ENCODE data around the gene TMEM242.
A peak's percentile ranks its signal among the peaks of the same experiment; 100 is the strongest.

The TMEM242 gene

DNA sequence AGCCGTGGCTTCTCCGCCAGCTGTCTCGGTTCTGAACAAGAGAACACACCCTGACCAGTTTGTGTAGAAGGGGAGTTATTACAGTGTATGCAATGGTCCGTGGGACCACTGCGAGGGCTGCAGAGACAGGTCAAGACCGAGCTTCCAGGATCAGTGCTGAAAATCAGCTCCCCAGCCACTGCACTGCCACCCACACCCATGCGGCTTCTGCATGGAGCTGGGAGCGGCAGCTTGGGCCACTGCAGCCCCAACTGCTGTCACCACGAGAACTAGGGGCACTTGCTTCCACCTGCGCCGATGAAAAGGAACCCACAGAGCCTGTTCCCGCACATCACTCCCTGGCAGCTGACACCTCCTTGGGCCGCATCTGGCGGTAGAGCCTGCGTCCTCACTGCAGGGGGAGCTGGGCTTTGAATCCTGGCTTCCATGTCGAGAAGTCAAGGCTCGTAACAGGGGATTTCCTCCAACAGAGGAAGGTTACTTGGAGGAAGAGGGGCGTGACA lies 56.2 kb downstream of the TMEM242 start:
- Mint-ChIP-seq H3K9me3 (peaks cover 10% of the 10 kb centered on the region), H3K4me1 (peaks cover 25% of the 10 kb centered on the region), H3K36me3 (ENCODE audit: low read depth) (peaks cover 6% of the 10 kb centered on the region), H3K4me3 (no peak overlapping the region), H3K27me3 (ENCODE audit: low read depth, poor library complexity) (peaks cover 17% of the 10 kb centered on the region), H3K27ac (no peak overlapping the region)
- no peak for DNase-seq
- TF ChIP-seq, protein P1, sequence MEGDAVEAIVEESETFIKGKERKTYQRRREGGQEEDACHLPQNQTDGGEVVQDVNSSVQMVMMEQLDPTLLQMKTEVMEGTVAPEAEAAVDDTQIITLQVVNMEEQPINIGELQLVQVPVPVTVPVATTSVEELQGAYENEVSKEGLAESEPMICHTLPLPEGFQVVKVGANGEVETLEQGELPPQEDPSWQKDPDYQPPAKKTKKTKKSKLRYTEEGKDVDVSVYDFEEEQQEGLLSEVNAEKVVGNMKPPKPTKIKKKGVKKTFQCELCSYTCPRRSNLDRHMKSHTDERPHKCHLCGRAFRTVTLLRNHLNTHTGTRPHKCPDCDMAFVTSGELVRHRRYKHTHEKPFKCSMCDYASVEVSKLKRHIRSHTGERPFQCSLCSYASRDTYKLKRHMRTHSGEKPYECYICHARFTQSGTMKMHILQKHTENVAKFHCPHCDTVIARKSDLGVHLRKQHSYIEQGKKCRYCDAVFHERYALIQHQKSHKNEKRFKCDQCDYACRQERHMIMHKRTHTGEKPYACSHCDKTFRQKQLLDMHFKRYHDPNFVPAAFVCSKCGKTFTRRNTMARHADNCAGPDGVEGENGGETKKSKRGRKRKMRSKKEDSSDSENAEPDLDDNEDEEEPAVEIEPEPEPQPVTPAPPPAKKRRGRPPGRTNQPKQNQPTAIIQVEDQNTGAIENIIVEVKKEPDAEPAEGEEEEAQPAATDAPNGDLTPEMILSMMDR (IDR thresholded peaks at IDR 0.05), result no peak

DNA sequence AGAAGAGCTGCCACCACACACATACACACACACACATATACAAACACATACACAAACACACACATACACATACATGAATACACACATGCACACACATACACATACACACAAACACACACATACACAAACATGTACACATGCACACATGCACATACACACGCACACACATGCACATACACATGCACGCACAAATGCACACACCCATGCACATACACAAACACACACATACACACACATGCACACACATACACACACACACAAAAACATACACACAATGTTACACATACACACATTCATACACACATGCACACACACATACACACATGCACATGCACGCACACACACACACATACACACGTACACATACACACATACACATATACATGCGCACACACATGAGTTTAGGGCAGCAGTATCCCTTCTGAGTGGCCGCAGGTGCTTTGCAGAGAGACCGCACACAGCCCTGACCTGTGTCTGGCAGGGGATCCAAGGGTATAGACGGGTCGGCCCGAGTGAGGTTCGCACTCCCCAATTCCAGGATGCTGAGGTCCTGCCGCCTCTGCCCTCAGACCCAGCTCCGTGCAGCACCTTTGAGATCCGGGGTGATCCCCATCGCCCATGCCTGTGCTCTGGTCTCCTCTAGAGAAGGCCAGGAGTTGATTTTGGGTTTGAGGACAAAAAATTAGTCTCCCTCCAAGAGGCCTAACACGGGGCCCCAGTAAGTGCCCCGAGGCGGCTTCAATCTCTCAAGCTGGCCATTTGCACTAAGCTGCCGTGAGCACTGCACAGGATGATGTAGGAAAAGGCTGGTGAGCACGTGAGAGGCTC lies 56.8 kb downstream of the TMEM242 start:
- H3K4me1 Mint-ChIP-seq, result peaks cover 24% of the 10 kb centered on the region
- peaks cover 22% of the 10 kb centered on the region for H3K27me3 Mint-ChIP-seq (ENCODE audit: low read depth, poor library complexity)
- no peak overlapping the region for H3K27ac Mint-ChIP-seq
- TF ChIP-seq, protein P1 (IDR thresholded peaks at IDR 0.05), result no peak
- DNase-seq, result no peak
- no peak overlapping the region for H3K4me3 Mint-ChIP-seq
- H3K9me3 Mint-ChIP-seq, result peaks cover 10% of the 10 kb centered on the region
- H3K36me3 Mint-ChIP-seq (ENCODE audit: low read depth), result peaks cover 6% of the 10 kb centered on the region

DNA sequence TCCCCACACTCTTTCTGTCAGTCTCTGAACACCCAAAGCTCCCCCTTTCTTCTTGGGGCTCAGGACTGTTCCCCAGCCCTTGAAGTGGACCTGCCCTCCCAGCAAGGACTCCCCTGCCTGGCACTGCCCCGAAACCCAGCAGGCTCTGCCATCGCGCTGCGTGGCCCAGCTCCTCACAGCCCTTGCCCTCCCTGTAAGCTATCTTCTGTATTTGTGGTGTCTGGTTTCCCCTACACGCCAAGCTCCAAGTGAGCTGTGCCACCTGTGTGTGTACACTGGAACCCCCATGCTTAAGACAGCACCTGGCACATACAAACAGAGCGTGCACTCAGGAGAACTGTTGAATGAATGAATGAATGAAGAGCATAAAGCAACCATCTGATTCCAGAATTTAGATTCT lies 57.7 kb downstream of the TMEM242 start:
- TF ChIP-seq, protein P1 (IDR thresholded peaks at IDR 0.05), result no peak
- Mint-ChIP-seq H3K27ac (no peak overlapping the region), H3K9me3 (peaks cover 9% of the 10 kb centered on the region), H3K4me3 (no peak overlapping the region), H3K36me3 (ENCODE audit: low read depth) (peaks cover 6% of the 10 kb centered on the region), H3K4me1 (peaks cover 24% of the 10 kb centered on the region), H3K27me3 (ENCODE audit: low read depth, poor library complexity) (peaks cover 22% of the 10 kb centered on the region)
- DNase-seq, result no peak

DNA sequence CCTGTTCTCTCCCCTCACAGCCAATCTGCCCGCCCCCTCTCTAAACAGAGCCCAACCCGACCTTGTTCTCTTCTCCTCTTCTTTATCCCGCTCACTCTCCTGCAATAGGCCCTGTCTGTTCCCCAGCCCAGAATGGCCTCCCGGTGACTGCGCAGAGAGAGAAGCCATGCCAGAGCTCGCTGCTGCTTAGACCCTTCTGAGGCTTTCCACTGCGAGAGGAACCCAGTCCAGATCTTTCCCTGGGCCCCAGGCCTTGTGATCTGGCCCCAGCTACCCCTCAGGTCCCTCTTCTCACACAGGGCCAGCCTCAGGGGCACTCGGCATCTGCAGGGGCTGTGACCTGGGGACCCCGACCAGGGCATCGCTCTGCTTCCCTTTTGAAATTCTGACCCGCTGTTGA lies 58.1 kb downstream of the TMEM242 start:
- Mint-ChIP-seq H3K27ac (no peak overlapping the region), H3K27me3 (ENCODE audit: low read depth, poor library complexity) (peaks cover 20% of the 10 kb centered on the region), H3K36me3 (ENCODE audit: low read depth) (peaks cover 1% of the 10 kb centered on the region), H3K9me3 (peaks cover 4% of the 10 kb centered on the region), H3K4me3 (no peak overlapping the region), H3K4me1 (peaks cover 24% of the 10 kb centered on the region)
- no peak for DNase-seq
- TF ChIP-seq, protein P1 (IDR thresholded peaks at IDR 0.05), result no peak

DNA sequence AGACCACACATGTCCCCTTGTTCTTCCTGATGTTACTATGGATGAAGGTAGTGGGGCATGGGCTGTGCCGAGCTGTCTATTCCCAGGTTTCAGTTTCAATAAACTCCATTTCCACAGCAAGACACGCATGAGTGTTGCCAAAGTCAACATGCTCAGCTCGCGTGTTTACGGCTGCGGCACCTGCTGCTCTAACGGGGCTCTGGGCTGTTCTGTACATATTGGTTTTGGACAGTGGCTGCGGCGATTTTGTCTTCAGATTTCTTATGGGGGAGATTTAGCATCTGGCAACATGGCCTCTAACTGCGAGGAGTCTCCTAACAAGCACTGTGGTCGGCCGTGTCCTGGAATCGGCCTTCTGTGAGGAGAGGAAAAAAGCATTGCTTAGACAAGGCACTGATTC lies 58.6 kb downstream of the TMEM242 start:
- Mint-ChIP-seq H3K4me1 (peaks cover 21% of the 10 kb centered on the region), H3K27me3 (ENCODE audit: low read depth, poor library complexity) (peaks cover 22% of the 10 kb centered on the region), H3K9me3 (no peaks in the 10 kb centered on the region), H3K4me3 (no peak overlapping the region), H3K27ac (peak overlapping the region; percentile 33), H3K36me3 (ENCODE audit: low read depth) (no peaks in the 10 kb centered on the region)
- TF ChIP-seq, protein P1 (IDR thresholded peaks at IDR 0.05), result no peak
- DNase-seq, result no peak
